ENCODE data around the gene TMEM52. TPM values are rescaled to one million over a fixed set of nuclear protein-coding genes. Genes with fewer than 3 reads are reported as not detected.

The TMEM52 gene
- total and polyA plus RNA-seq, 2 of the 13 experiments (the other 11 are each of a cell fraction or from before 2014, with no cell fraction given): 13.2 to 18.7 TPM

DNA sequence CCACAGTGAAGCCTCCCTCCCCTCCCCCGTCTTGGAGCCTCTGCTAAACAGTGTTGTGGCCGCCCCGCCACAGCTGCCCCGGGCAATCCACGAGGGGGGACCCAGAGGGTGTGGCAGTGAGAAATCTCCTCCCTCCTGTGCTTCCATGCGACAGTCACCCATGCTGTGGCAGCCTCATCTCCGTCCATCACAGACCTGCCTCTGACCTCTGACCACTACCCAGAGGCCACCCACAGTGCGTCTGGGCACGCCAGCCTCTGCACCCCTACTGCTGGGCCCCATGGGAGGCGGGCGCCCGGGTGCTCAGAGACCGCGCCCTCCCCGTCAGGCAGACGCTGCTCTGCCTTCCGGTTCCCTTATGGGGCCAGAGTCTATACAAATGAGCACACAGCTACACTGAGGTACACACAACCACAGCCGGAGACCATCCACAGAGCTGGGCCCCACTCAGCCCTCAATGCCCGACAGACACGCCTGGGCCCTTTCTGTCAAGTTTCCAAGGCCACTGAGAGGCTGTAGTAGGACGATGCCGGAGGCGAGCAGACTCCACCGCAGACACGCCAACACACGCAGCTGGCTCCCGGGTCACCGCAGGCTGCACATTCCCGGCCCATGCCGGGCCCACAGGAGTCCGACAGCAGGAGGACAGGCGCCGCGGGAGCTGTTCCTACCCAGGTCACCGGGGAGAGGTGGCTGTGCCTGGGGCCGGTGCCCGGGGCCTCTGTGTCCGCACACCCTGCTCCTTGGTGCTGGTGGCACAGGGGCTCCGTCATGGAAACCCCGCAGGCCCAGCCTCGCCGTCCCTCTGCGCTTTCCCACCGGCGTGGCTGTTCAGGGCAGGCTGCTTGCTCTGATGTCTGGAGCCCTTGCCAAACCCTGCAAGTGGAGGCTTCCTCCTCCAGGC lies 23.9 kb upstream of the TMEM52 start (continued):
- TF ChIP-seq RNF219 (CRISPR knock-in tag; IDR thresholded peaks at IDR 0.05) (no peak), TAF15 (IDR thresholded peaks at IDR 0.05; ENCODE audit: low read depth, low read length, poor library complexity, severe bottlenecking) (no peak), ZNF879 (CRISPR knock-in tag; IDR thresholded peaks at IDR 0.05) (peak; percentile 66; the same call in 1 of the 2 replicates), SRSF4 (IDR thresholded peaks at IDR 0.05; ENCODE audit: low read depth, low read length, poor library complexity, severe bottlenecking) (no peak), ZBTB42 (CRISPR knock-in tag; IDR thresholded peaks at IDR 0.05) (peak; percentile 59; the same call in 1 of the 2 replicates), YEATS4 (CRISPR knock-in tag; IDR thresholded peaks at IDR 0.05; ENCODE audit: borderline replicate concordance) (peak; percentile 90), REXO4 (CRISPR knock-in tag; IDR thresholded peaks at IDR 0.05; ENCODE audit: borderline replicate concordance) (no peak), ZBTB38 (CRISPR knock-in tag; IDR thresholded peaks at IDR 0.05) (no peak; the same call in 1 of the 2 replicates), PRPF4 (IDR thresholded peaks at IDR 0.05; ENCODE audit: low read depth, low read length, poor library complexity, severe bottlenecking) (no peak), KDM5B (CRISPR knock-in tag; IDR thresholded peaks at IDR 0.05; ENCODE audit: borderline replicate concordance) (peak; percentile 73), CEBPZ (IDR thresholded peaks at IDR 0.05; ENCODE audit: low read length) (no peak), HMG20B (CRISPR knock-in tag; conservative IDR thresholded peaks at IDR 0.05) (no peak), USF2 (IDR thresholded peaks at IDR 0.05; ENCODE audit: low read depth, low read length) (no peak), USF2 (CRISPR knock-in tag; IDR thresholded peaks at IDR 0.05; ENCODE audit: borderline replicate concordance) (peak; percentile 52; the same call in 1 of the 2 replicates), DRAP1 (CRISPR knock-in tag; IDR thresholded peaks at IDR 0.05) (peak; percentile 98), HNRNPK (IDR thresholded peaks at IDR 0.05; ENCODE audit: low read depth, low read length, poor library complexity, severe bottlenecking) (no peak)
- TF ChIP-seq, protein P1, sequence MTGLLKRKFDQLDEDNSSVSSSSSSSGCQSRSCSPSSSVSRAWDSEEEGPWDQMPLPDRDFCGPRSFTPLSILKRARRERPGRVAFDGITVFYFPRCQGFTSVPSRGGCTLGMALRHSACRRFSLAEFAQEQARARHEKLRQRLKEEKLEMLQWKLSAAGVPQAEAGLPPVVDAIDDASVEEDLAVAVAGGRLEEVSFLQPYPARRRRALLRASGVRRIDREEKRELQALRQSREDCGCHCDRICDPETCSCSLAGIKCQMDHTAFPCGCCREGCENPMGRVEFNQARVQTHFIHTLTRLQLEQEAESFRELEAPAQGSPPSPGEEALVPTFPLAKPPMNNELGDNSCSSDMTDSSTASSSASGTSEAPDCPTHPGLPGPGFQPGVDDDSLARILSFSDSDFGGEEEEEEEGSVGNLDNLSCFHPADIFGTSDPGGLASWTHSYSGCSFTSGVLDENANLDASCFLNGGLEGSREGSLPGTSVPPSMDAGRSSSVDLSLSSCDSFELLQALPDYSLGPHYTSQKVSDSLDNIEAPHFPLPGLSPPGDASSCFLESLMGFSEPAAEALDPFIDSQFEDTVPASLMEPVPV (CRISPR knock-in tag; IDR thresholded peaks at IDR 0.05): peak; percentile 58; the same call in 1 of the 2 replicates
